Measurements from ENCODE around the gene S100A8. TPM values are rescaled to one million over a fixed set of nuclear protein-coding genes. Genes with fewer than 3 reads are reported as not detected.

Gene S100A8
- total RNA-seq, 1 donor from 2014 or later = not detected

- H3K36me3 Mint-ChIP-seq (ENCODE audit: unreplicated experiment) = no peaks in the 10 kb centered on the region
Observed at GRCh38 chr1:153352523-153352922, 38.4 kb downstream of the S100A8 start.

GRCh38 chr1:153350321-153350957 is 40.4 kb downstream of the S100A8 start:
- DNase-seq = no peak
- TF ChIP-seq, protein P1, sequence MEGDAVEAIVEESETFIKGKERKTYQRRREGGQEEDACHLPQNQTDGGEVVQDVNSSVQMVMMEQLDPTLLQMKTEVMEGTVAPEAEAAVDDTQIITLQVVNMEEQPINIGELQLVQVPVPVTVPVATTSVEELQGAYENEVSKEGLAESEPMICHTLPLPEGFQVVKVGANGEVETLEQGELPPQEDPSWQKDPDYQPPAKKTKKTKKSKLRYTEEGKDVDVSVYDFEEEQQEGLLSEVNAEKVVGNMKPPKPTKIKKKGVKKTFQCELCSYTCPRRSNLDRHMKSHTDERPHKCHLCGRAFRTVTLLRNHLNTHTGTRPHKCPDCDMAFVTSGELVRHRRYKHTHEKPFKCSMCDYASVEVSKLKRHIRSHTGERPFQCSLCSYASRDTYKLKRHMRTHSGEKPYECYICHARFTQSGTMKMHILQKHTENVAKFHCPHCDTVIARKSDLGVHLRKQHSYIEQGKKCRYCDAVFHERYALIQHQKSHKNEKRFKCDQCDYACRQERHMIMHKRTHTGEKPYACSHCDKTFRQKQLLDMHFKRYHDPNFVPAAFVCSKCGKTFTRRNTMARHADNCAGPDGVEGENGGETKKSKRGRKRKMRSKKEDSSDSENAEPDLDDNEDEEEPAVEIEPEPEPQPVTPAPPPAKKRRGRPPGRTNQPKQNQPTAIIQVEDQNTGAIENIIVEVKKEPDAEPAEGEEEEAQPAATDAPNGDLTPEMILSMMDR (IDR thresholded peaks at IDR 0.05; ENCODE audit: partially characterized antibody, unreplicated experiment) = no peak
- Mint-ChIP-seq H3K27ac (ENCODE audit: unreplicated experiment) (no peak overlapping the region), H3K4me3 (ENCODE audit: unreplicated experiment) (no peak overlapping the region), H3K27me3 (ENCODE audit: unreplicated experiment) (peaks cover 7% of the 10 kb centered on the region), H3K9me3 (ENCODE audit: unreplicated experiment) (no peaks in the 10 kb centered on the region), H3K36me3 (ENCODE audit: unreplicated experiment) (no peaks in the 10 kb centered on the region), H3K4me1 (ENCODE audit: low read depth, unreplicated experiment) (no peaks in the 10 kb centered on the region)

More at GRCh38 chr1:153352523-153352922, 38.4 kb downstream of the S100A8 start:
- Mint-ChIP-seq H3K4me3 (ENCODE audit: unreplicated experiment) (no peak overlapping the region), H3K27me3 (ENCODE audit: unreplicated experiment) (peaks cover 7% of the 10 kb centered on the region), H3K9me3 (ENCODE audit: unreplicated experiment) (no peaks in the 10 kb centered on the region), H3K27ac (ENCODE audit: unreplicated experiment) (no peak overlapping the region), H3K4me1 (ENCODE audit: low read depth, unreplicated experiment) (no peaks in the 10 kb centered on the region)
- TF ChIP-seq, protein P1 (IDR thresholded peaks at IDR 0.05; ENCODE audit: partially characterized antibody, unreplicated experiment) = peak; percentile 91
- DNase-seq = peak; percentile 74

GRCh38 chr1:153349363-153350320 is 41.2 kb downstream of the S100A8 start:
- no peak overlapping the region for H3K27ac Mint-ChIP-seq (ENCODE audit: unreplicated experiment)
- DNase-seq = no peak
- peaks cover 7% of the 10 kb centered on the region for H3K27me3 Mint-ChIP-seq (ENCODE audit: unreplicated experiment)
- H3K9me3 Mint-ChIP-seq (ENCODE audit: unreplicated experiment) = no peaks in the 10 kb centered on the region
- TF ChIP-seq, protein P1 (IDR thresholded peaks at IDR 0.05; ENCODE audit: partially characterized antibody, unreplicated experiment) = no peak
- no peaks in the 10 kb centered on the region for H3K36me3 Mint-ChIP-seq (ENCODE audit: unreplicated experiment)
- H3K4me3 Mint-ChIP-seq (ENCODE audit: unreplicated experiment) = no peak overlapping the region
- H3K4me1 Mint-ChIP-seq (ENCODE audit: low read depth, unreplicated experiment) = no peaks in the 10 kb centered on the region

GRCh38 chr1:153348511-153349362 is 42.1 kb downstream of the S100A8 start, which contains the start of gene PGLYRP4:
Gene PGLYRP4 (minus strand): TSS chr1:153348841. CDS start chr1:153347932, 909 bp downstream.
- Mint-ChIP-seq H3K27me3 (ENCODE audit: unreplicated experiment) (peaks cover 7% of the 10 kb centered on the region), H3K27ac (ENCODE audit: unreplicated experiment) (peak within 1 kb of the TSS; percentile 2), H3K4me3 (ENCODE audit: unreplicated experiment) (no peak within 1 kb of the TSS), H3K9me3 (ENCODE audit: unreplicated experiment) (no peaks in the 10 kb centered on the region), H3K36me3 (ENCODE audit: unreplicated experiment) (no peaks in the 10 kb centered on the region), H3K4me1 (ENCODE audit: low read depth, unreplicated experiment) (no peaks in the 10 kb centered on the region)
- no peak for DNase-seq
- TF ChIP-seq, protein P1 (IDR thresholded peaks at IDR 0.05; ENCODE audit: partially characterized antibody, unreplicated experiment) = no peak
